HepG2 (cell line): ENCODE results near the gene HOXA6. TPM values are rescaled to one million over a fixed set of nuclear protein-coding genes. Genes with fewer than 3 reads are reported as not detected.
A peak's percentile ranks its signal among the peaks of the same experiment; 100 is the strongest.

ENCODE experiments used
- ARID2 ChIP-seq: sonication (generic); formaldehyde crosslinking; IDR thresholded peaks from 2 replicates; pipeline ENCODE4 v1.8.1; 2022; ENCODE audit warnings: mild to moderate bottlenecking, missing genetic modification reagents, borderline replicate concordance
- BCLAF1 ChIP-seq: fragments of 450-650 bp; IDR thresholded peaks from 2 replicates; pipeline ENCODE4 v1.6.1; 2017; ENCODE audit warnings: mild to moderate bottlenecking
- BHLHE40 ChIP-seq: IDR thresholded peaks from 2 replicates; pipeline ENCODE4 v1.6.1; 2011; ENCODE audit warnings: low read length, improper control_type of control experiment
- E2F2 ChIP-seq: sonication (generic); formaldehyde crosslinking; IDR thresholded peaks from 2 replicates; pipeline ENCODE4 v1.4.0; 2020; ENCODE audit warnings: missing genetic modification reagents, borderline replicate concordance
- ETV5 ChIP-seq: IDR thresholded peaks from 2 replicates; pipeline ENCODE4 v1.6.1; 2018; ENCODE audit warnings: missing biosample characterization, missing genetic modification reagents, inconsistent platforms, borderline replicate concordance
- HNF4G ChIP-seq, 2 experiments: sonication (generic) in 1 of 2; formaldehyde crosslinking in 1 of 2; IDR thresholded peaks; 2 replicates each; pipeline versions ENCODE4 v1.4.0 to v1.6.1; 2011 to 2020; ENCODE audit warnings: borderline replicate concordance in 2 of 2, low read depth in 2 of 2, mild to moderate bottlenecking in 2 of 2, low read length in 1 of 2, missing genetic modification reagents in 1 of 2, moderate library complexity in 1 of 2
- MBD4 ChIP-seq: IDR thresholded peaks from 2 replicates; pipeline ENCODE4 v1.6.1; 2012; ENCODE audit warnings: low read length, inconsistent platforms, borderline replicate concordance
- POLR2AphosphoS5 ChIP-seq: IDR thresholded peaks from 2 replicates; pipeline ENCODE4 v1.6.1; 2012; ENCODE audit warnings: low read depth, low read length
- SIX4 ChIP-seq: sonication (generic); formaldehyde crosslinking; IDR thresholded peaks from 2 replicates; pipeline ENCODE4 v1.4.0; 2020; ENCODE audit warnings: missing genetic modification reagents
- SNAPC2 ChIP-seq: sonication (generic); formaldehyde crosslinking; IDR thresholded peaks from 2 replicates; pipeline ENCODE4 v1.8.1; 2022; ENCODE audit warnings: mild to moderate bottlenecking, missing genetic modification reagents
- TBX3 ChIP-seq: fragments of 450-650 bp; IDR thresholded peaks from 2 replicates; pipeline ENCODE4 v1.6.1; 2017; ENCODE audit warnings: antibody characterized with exemption, mild to moderate bottlenecking, inconsistent platforms, borderline replicate concordance
- TEAD2 ChIP-seq: sonication (generic); formaldehyde crosslinking; IDR thresholded peaks from 2 replicates; pipeline ENCODE4 v1.9.0; 2021; ENCODE audit warnings: missing genetic modification reagents
- TGIF2 ChIP-seq: IDR thresholded peaks from 2 replicates; pipeline ENCODE4 v1.6.1; 2016; ENCODE audit warnings: control low read depth, missing compliant biosample characterization
- ZBTB7B ChIP-seq: sonication (generic); formaldehyde crosslinking; IDR thresholded peaks from 2 replicates; pipeline ENCODE4 v1.4.0; 2020; ENCODE audit warnings: missing genetic modification reagents
- ZFX ChIP-seq: sonication (generic); formaldehyde crosslinking; IDR thresholded peaks from 2 replicates; pipeline ENCODE4 v1.4.0; 2020; ENCODE audit warnings: mild to moderate bottlenecking, low read depth, missing genetic modification reagents, moderate library complexity
- ZNF136 ChIP-seq: sonication (generic); formaldehyde crosslinking; IDR thresholded peaks from 2 replicates; pipeline ENCODE4 v1.8.1; 2022; ENCODE audit warnings: low read depth, mild to moderate bottlenecking, moderate library complexity, missing genetic modification reagents
- ZNF260 ChIP-seq: sonication (generic); formaldehyde crosslinking; IDR thresholded peaks from 2 replicates; pipeline ENCODE4 v1.4.0; 2020; ENCODE audit warnings: missing genetic modification reagents, low read depth, mild to moderate bottlenecking, borderline replicate concordance
- ZNF30 ChIP-seq: sonication (generic); formaldehyde crosslinking; IDR thresholded peaks from 2 replicates; pipeline ENCODE4 v1.5.0; 2020; ENCODE audit warnings: mild to moderate bottlenecking, missing genetic modification reagents
- ZNF564 ChIP-seq: sonication (generic); formaldehyde crosslinking; IDR thresholded peaks from 2 replicates; pipeline ENCODE4 v1.8.1; 2023; ENCODE audit warnings: mild to moderate bottlenecking, missing genetic modification reagents
- ZNF577 ChIP-seq: sonication (generic); formaldehyde crosslinking; IDR thresholded peaks from 2 replicates; pipeline ENCODE4 v1.4.0; 2020; ENCODE audit warnings: mild to moderate bottlenecking, low read depth, missing genetic modification reagents, borderline replicate concordance
- ZNF598 ChIP-seq: sonication (generic); formaldehyde crosslinking; IDR thresholded peaks from 2 replicates; pipeline ENCODE4 v1.5.1; 2020; ENCODE audit warnings: mild to moderate bottlenecking, missing genetic modification reagents, borderline replicate concordance
- ZNF768 ChIP-seq: sonication (generic); formaldehyde crosslinking; IDR thresholded peaks from 2 replicates; pipeline ENCODE4 v1.4.0; 2020; ENCODE audit warnings: missing genetic modification reagents
- polyA plus RNA-seq, 8 experiments: library from polyadenylated mRNA; depleted of rRNA in 3 of 8; stranded (reverse) in 7 of 8; unstranded in 1 of 8; fragments of >200 nt; fragmentation: Illumina TruSeq in 4 of 8; extraction: Trizol in 4 of 8; gene quantifications; 2 replicates each; pipeline versions ENCODE4 v1.2.1 to v1.2.3, GENCODE V29; 2011 to 2016; ENCODE audit warnings: low read depth in 4 of 8, missing spikeins in 1 of 8, mixed read lengths in 1 of 8; ENCODE audit not compliant: insufficient read depth in 1 of 8
- total RNA-seq, 5 experiments: library from RNA; depleted of rRNA; stranded (reverse); fragments of >200 nt; fragmentation: Illumina TruSeq; extraction: Trizol; gene quantifications; 2 replicates each; pipeline ENCODE4 v1.2.3, GENCODE V29; 2016; ENCODE audit warnings: low read depth in 1 of 5
- TF ChIP-seq, protein P1 (sequence below): IDR thresholded peaks from 2 replicates; pipeline ENCODE4 v1.6.1; 2016; ENCODE audit warnings: missing compliant biosample characterization, missing genetic modification reagents, borderline replicate concordance
- TF ChIP-seq, protein P2 (sequence below): sonication (generic); formaldehyde crosslinking; IDR thresholded peaks from 2 replicates; pipeline ENCODE4 v1.8.0; 2023; ENCODE audit warnings: mild to moderate bottlenecking, missing genetic modification reagents

HOXA6 gene
- total and polyA plus RNA-seq, 2 of the 13 experiments (the other 11 are each of a cell fraction or from before 2014, with no cell fraction given), result 1.3 to 1.5 TPM

- TF ChIP-seq ETV5 (CRISPR knock-in tag), result no peak
- TF ChIP-seq ZNF598, result no peak
- no peak for TF ChIP-seq TEAD2 (CRISPR knock-in tag)
- TF ChIP-seq, protein P1, sequence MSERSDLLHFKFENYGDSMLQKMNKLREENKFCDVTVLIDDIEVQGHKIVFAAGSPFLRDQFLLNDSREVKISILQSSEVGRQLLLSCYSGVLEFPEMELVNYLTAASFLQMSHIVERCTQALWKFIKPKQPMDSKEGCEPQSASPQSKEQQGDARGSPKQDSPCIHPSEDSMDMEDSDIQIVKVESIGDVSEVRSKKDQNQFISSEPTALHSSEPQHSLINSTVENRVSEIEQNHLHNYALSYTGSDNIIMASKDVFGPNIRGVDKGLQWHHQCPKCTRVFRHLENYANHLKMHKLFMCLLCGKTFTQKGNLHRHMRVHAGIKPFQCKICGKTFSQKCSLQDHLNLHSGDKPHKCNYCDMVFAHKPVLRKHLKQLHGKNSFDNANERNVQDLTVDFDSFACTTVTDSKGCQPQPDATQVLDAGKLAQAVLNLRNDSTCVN, result no peak
- TF ChIP-seq TBX3, result no peak
- peak; percentile 65 for TF ChIP-seq ZFX (CRISPR knock-in tag)
- no peak for TF ChIP-seq BCLAF1
- no peak for TF ChIP-seq ZNF136 (CRISPR knock-in tag)
- TF ChIP-seq ZNF768, result no peak
- no peak for TF ChIP-seq BHLHE40
- TF ChIP-seq ZBTB7B, result 0 out of 2 replicates have a peak, but pooled peaks have one; percentile 1
- TF ChIP-seq ZNF30 (CRISPR knock-in tag), result no peak
- TF ChIP-seq SIX4 (CRISPR knock-in tag), result no peak
- TF ChIP-seq, protein P2, sequence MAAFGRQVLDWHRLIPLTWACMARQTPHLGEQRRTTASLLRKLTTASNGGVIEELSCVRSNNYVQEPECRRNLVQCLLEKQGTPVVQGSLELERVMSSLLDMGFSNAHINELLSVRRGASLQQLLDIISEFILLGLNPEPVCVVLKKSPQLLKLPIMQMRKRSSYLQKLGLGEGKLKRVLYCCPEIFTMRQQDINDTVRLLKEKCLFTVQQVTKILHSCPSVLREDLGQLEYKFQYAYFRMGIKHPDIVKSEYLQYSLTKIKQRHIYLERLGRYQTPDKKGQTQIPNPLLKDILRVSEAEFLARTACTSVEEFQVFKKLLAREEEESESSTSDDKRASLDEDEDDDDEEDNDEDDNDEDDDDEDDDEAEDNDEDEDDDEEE, result no peak
- TF ChIP-seq MBD4, result no peak
- TF ChIP-seq E2F2 (CRISPR knock-in tag), result no peak
- TF ChIP-seq HNF4G (IDR thresholded peaks at IDR 0.05; ENCODE audit: borderline replicate concordance, low read depth, low read length), result peak; percentile 16; the same call in 1 of the 2 replicates
- no peak for TF ChIP-seq HNF4G (CRISPR knock-in tag; IDR thresholded peaks at IDR 0.05; ENCODE audit: borderline replicate concordance, low read depth)
- no peak for TF ChIP-seq ZNF577 (CRISPR knock-in tag)
- TF ChIP-seq POLR2AphosphoS5, result no peak
- no peak for TF ChIP-seq ARID2 (CRISPR knock-in tag)
- no peak for TF ChIP-seq ZNF260 (CRISPR knock-in tag)
- no peak for TF ChIP-seq SNAPC2 (CRISPR knock-in tag)
- no peak for TF ChIP-seq ZNF564
- TF ChIP-seq TGIF2 (CRISPR knock-in tag), result no peak
Measured at GRCh38 chr7:27141923-27142579, 5.5 kb downstream of the HOXA6 start (continued).
